ENCODE results near the gene CARHSP1.
A peak's percentile ranks its signal among the peaks of the same experiment; 100 is the strongest.
"Not testable (repeated sequence)": the region's sequence is repeated elsewhere in the genome, so short reads cannot be mapped to it uniquely, and the experiment has no call there.

The CARHSP1 gene

GRCh38 chr16:8868416-8869211, at the start of gene CARHSP1:
CARHSP1 (minus strand) TSS chr16:8869006; CDS start chr16:8859328, 9,678 bp downstream.
- peak; percentile 86 for DNase-seq (ENCODE audit: low spot score)

GRCh38 chr16:8917336-8917735, 48.5 kb upstream of the CARHSP1 start:
- DNase-seq (ENCODE audit: low spot score) = not testable (repeated sequence)

- no peak for DNase-seq (ENCODE audit: low spot score)
These were observed 47.9 kb upstream of the CARHSP1 start for GRCh38 chr16:8916541-8917225.

GRCh38 chr16:8915722-8916301, 47.0 kb upstream of the CARHSP1 start:
- no peak for DNase-seq (ENCODE audit: low spot score)

- no peak for DNase-seq (ENCODE audit: low spot score)
These were observed 45.3 kb upstream of the CARHSP1 start for GRCh38 chr16:8914098-8914497.

GRCh38 chr16:8912793-8913192, 44.0 kb upstream of the CARHSP1 start:
- DNase-seq (ENCODE audit: low spot score) = no peak

GRCh38 chr16:8910811-8911210, 42.0 kb upstream of the CARHSP1 start:
- no peak for DNase-seq (ENCODE audit: low spot score)

GRCh38 chr16:8908810-8909468, 40.1 kb upstream of the CARHSP1 start:
- DNase-seq (ENCODE audit: low spot score) = no peak

- no peak for DNase-seq (ENCODE audit: low spot score)
These were observed 38.3 kb upstream of the CARHSP1 start for GRCh38 chr16:8907096-8907495.

- no peak for DNase-seq (ENCODE audit: low spot score)
These were observed 37.2 kb upstream of the CARHSP1 start for GRCh38 chr16:8905795-8906591.

GRCh38 chr16:8905168-8905762, 36.5 kb upstream of the CARHSP1 start:
- peak; percentile 33 for DNase-seq (ENCODE audit: low spot score)

- DNase-seq (ENCODE audit: low spot score) = no peak
These were observed 35.2 kb upstream of the CARHSP1 start for GRCh38 chr16:8904018-8904430.

GRCh38 chr16:8903004-8903403, 34.2 kb upstream of the CARHSP1 start:
- DNase-seq (ENCODE audit: low spot score) = no peak

- DNase-seq (ENCODE audit: low spot score) = no peak
These were observed 32.6 kb upstream of the CARHSP1 start for GRCh38 chr16:8901320-8901861.

- no peak for DNase-seq (ENCODE audit: low spot score)
These were observed 31.5 kb upstream of the CARHSP1 start for GRCh38 chr16:8900343-8900742.

GRCh38 chr16:8899709-8900317, 31.0 kb upstream of the CARHSP1 start:
- no peak for DNase-seq (ENCODE audit: low spot score)

GRCh38 chr16:8898660-8899318, 30.0 kb upstream of the CARHSP1 start:
- DNase-seq (ENCODE audit: low spot score) = no peak

GRCh38 chr16:8894736-8895334, 26.0 kb upstream of the CARHSP1 start:
- no peak for DNase-seq (ENCODE audit: low spot score)

- DNase-seq (ENCODE audit: low spot score) = no peak
These were observed 25.3 kb upstream of the CARHSP1 start for GRCh38 chr16:8893976-8894690.

All from activated CD4-positive, alpha-beta T cell treated with anti-CD3 and anti-CD28 coated beads, Interleukin-2, Interleukin-4, amounts not matched to agents 100 ng/mL and 50 ng/mL, durations not matched to agents 16 hours and 8 hours (primary cell).